Coronary artery (tissue), 2 donors: ENCODE measurements around the gene PRR13.
"Not testable (repeated sequence)": the region's sequence is repeated elsewhere in the genome, so short reads cannot be mapped to it uniquely, and the experiment has no call there.

Source experiments
- DNase-seq: peaks from one replicate; pipeline ENCODE4 v3.0.0-alpha.2; 2017; ENCODE audit warnings: low spot score
- H3K27ac ChIP-seq, 2 donors: fragments of 200-600 bp; sonication (generic); one replicate each; pipeline ENCODE4 v1.5.1; 2016 to 2019
- H3K4me3 ChIP-seq: fragments of 200-600 bp; sonication (generic); 2 replicates; pipeline ENCODE4 v1.5.1; 2016; ENCODE audit warnings: mild to moderate bottlenecking, moderate library complexity
- TF ChIP-seq, protein P1 (sequence below): fragments of 200-600 bp; sonication (generic); IDR thresholded peaks from one replicate; pipeline ENCODE4 v1.5.1; 2019; ENCODE audit warnings: antibody characterized with exemption

Gene PRR13

DNA sequence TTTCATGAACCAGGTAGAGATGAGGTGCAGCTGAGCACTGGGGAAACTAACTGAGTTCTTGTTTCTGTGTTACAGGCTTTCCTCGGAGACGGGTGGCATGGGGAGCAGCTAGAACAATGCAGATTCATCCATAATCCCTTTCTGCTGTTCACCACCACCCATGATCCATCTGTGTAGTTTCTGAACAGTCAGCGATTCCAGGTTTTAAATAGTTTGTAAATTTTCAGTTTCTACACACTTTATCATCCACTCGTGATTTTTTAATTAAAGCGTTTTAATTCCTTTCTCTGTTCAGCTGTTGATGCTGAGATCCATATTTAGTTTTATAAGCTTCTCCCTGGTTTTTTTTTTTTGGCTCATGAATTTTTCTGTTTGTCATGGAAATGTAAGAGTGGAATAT lies 37.8 kb downstream of the PRR13 start:
- Histone ChIP-seq H3K27ac (peak overlapping the region; percentile 42 to 50), H3K4me3 (no peak overlapping the region)
- TF ChIP-seq, protein P1, sequence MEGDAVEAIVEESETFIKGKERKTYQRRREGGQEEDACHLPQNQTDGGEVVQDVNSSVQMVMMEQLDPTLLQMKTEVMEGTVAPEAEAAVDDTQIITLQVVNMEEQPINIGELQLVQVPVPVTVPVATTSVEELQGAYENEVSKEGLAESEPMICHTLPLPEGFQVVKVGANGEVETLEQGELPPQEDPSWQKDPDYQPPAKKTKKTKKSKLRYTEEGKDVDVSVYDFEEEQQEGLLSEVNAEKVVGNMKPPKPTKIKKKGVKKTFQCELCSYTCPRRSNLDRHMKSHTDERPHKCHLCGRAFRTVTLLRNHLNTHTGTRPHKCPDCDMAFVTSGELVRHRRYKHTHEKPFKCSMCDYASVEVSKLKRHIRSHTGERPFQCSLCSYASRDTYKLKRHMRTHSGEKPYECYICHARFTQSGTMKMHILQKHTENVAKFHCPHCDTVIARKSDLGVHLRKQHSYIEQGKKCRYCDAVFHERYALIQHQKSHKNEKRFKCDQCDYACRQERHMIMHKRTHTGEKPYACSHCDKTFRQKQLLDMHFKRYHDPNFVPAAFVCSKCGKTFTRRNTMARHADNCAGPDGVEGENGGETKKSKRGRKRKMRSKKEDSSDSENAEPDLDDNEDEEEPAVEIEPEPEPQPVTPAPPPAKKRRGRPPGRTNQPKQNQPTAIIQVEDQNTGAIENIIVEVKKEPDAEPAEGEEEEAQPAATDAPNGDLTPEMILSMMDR, result no peak
- no peak for DNase-seq

DNA sequence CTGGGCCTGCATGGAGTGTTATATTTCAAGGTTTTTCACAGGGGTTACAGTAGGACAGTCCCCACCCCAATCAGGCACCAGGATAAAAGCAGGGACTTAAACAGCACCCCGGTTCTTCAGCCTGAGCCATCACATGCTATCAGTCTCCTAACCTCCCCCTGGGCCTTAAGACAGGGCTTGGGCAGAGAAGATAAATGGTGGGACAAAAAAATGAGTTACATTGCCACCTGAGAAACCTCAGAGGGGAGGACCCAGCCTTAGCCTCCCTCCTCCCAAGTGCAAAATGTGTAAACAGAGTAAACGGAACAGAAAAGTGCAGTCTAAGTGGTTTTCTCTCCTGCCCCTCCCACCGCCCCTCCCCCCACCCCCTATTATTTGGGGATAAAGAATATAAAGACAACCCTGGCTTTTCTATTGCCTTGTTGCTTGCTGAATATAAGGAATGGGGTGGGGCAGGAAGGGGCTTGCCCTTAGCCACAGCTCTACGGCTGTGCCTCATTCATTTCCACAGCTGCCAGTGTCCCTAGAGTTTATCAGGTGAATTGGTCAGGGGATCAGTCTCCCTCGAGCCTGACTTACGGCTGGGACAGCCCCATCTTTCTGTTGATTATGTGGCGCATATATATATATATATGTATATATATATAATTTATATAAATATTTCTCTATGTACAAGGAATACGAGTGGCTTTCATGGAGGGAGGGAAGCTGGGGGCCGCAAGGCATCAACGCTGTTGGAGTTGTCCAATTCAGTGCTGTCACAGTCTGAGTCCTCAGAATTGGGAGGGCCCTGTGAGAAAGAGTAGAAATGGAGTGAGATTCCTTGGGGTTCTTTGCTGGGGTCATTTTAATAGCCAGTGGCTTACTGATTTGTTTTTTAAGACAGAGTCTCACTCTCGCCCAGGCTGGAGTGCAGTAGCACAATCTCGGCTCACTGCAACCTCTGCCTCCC lies 39.2 kb downstream of the PRR13 start:
- DNase-seq, result no peak
- Histone ChIP-seq H3K4me3 (no peak overlapping the region), H3K27ac (peak overlapping the region in 1 of 2 donors; percentile 60)
- TF ChIP-seq, protein P1, result no peak

DNA sequence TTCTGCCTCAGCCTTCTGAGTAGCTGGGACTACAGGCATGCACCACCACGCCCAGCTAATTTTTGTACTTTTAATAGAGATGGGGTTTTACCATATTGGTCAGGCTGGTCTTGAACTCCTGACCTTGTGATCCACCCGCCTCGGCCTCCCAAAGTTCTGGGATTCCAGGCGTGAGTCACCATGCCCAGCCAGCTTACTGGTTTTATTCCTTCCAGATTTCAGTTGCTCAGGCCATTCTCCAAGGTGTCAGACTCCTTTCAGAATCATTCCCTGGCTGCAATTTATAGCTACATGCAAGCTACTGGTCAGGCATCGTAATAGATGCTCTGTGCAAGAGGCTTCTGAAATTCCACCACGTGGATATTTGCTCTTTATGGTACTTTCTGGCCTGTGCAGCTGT lies 39.9 kb downstream of the PRR13 start:
- peak overlapping the region in 1 of 2 donors; percentile 60 for H3K27ac ChIP-seq
- not testable (repeated sequence) for DNase-seq, H3K4me3 ChIP-seq

DNA sequence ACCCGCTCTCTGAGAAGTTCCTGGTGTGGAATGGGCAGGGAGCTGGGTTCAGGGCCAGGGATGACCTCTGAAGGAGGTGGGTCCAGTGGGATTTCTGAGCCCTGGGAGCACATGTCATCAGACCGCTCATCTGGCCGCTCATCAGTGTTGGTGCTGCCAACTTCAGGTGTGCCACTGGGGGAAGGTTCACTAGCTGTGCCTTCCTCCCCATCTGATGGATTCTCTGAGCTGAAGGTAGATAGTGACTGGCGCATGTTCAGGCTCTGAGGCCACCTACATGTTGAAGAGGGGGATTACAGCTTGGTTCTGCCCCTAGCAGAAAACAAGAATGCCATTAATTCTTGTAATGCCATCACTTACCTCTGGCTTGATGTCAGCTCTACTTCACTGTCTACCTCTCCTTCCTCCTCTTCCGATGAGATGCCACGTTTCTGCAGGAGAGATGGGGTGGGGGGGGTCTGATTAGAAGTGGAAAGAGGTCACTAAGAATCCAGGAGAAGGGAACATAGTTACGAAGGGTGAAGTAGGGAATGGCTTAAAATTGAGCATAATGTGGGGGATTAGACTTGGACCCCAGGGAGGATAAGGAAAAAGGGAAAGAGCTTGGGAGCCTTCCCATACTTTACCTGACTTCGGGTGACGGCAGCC lies 40.5 kb downstream of the PRR13 start:
- no peak overlapping the region for H3K4me3 ChIP-seq
- TF ChIP-seq, protein P1, result no peak
- H3K27ac ChIP-seq, result peak overlapping the region; percentile 14 to 60
- DNase-seq, result no peak

DNA sequence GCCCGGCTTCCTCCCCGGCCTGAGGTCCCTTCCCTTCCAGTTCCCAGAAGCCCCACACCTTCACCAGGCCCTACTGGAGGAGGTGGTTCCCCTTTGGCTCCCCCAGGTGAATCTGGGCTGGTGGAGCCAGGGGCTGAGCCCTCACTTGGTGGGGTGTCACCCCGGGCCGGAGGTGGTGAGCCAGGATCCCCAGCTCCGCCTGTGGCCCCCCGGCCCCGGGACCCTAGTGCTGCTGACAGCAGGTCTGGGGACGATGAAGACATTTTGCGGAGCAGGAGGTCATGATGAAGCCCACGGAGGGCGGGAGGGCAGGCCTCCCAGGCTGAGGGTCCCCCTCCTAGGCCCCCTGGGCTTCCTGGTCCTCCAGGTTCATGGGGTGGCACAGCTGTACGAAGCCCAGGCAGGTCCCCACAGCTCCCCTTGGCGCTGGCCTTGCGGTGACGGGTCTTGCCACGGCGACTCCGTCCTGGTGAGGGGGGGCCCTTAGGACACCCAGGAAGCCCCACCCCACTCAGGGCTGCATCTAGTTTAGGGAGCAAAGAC lies 41.2 kb downstream of the PRR13 start:
- Histone ChIP-seq H3K27ac (peak overlapping the region; percentile 14 to 60), H3K4me3 (no peak overlapping the region)
- DNase-seq, result no peak
- TF ChIP-seq, protein P1, result no peak

DNA sequence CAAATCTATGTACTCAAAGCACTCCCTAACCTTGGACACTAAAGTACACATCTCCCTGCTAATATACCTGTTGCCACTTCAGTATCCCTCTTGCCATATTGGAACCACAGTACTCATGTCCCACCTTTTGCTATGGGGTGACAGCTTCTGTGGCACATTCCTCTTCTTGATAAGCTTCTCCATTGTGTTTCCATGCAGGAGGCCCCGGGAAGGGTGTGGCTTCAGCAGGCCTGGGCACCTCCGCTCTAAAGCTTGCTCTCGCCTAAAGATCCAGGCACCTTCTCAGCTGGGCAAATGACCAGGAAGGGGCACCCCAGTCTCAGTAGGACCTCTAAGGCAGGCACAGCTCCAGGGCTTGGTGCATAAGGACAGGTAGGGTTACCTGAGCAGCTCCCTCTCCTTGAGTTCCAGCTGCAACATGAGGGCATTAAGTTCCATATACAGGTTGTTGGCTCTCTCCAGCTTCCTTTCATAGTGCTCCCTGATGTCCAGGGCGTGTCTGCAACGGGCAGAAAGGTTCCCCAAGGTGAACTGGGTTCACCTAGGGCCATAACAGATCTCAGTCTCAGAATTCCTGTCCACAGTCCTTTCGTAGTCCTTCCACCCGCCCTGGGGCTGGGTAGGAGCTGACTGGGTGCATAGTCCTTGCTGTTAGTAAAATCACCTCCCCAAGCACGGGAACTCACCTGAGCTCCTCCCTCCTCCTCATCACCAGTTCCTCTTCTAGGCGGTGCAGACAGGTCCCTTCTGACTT lies 41.9 kb downstream of the PRR13 start:
- TF ChIP-seq, protein P1, result no peak
- H3K27ac ChIP-seq, result peak overlapping the region in 1 of 2 donors; percentile 60
- H3K4me3 ChIP-seq, result no peak overlapping the region
- DNase-seq, result no peak

DNA sequence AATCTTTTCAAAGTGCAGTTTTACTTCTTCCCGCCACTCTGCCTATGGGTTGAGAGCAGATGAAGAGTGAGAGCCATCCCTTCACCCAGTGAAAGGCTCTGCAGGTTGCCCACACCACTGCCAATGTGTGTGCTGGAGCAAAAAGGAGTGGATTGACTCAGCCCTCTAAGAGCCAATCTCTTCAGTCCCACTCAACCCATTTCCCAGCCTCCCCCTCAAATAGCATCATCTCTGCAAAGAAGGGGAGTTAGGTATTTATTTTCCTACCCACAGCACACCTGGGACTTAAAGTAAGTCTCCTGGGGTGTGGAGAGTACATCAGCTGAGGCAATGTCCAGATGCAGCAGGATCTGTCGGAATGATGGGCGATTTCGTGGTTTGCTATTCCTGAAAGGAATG lies 42.4 kb downstream of the PRR13 start:
- no peak for DNase-seq
- Histone ChIP-seq H3K4me3 (no peak overlapping the region), H3K27ac (no peak overlapping the region)
- TF ChIP-seq, protein P1, result no peak
